Mammary epithelial cell (primary cell): Measurements from ENCODE around the gene ZNF287.

Experiments used
- EZH2 ChIP-seq: IDR thresholded peaks from 2 replicates; pipeline ENCODE4 v1.6.1; 2012; ENCODE audit warnings: low read length, inconsistent platforms, borderline replicate concordance
- TF ChIP-seq, protein P1 (sequence below), 2 donors: IDR thresholded peaks in 1 of 2; conservative IDR thresholded peaks in 1 of 2; 2 replicates each; pipeline ENCODE4 v1.5.1; 2011 to 2012; ENCODE audit warnings: inconsistent platforms in 2 of 2, low read length in 2 of 2, mild to moderate bottlenecking in 2 of 2, control low read depth in 1 of 2, low read depth in 1 of 2; ENCODE audit not compliant: insufficient read depth in 1 of 2; ENCODE audit errors: extremely low read depth in 1 of 2

DNA sequence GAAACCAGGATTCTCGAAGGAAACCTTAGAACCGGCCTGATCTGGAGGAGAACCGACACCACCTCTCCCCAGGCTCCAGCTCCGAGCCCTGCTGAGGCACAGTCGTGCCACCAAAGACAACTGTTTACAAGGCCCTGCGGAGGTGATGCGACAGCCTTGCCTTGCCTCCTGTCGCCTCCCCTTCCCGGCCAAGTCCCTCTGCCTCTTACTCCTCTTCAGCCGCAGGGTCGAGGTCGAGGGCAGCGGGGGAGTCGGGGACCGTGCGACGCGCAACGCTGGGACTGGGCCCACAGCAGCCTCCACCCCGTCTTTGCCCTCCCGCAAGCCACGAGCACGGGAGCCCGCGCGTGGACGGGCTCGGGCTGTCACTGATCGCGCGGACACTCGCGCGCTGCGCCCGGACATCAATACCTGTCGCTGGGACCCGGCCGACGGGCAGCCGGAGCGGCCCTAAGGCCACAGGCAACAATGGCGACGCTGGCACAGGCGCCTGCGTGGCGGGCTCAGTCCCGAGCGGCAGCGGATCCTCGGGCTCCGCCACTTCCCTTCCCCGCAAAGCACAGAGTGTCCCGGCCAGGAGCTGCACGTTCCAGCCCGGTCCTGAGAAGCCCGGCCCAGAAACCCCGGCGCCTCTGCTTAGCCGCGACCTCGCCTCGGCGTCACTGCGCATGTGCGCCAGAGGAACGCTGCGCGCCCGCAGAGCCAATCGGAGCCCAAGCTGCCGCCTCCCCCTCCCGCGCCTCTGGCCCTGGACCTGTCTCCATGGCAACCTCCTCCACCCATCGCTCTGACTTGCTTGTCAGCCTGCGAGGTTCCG, at the start of gene ZNF287:
- TF ChIP-seq, protein P1, sequence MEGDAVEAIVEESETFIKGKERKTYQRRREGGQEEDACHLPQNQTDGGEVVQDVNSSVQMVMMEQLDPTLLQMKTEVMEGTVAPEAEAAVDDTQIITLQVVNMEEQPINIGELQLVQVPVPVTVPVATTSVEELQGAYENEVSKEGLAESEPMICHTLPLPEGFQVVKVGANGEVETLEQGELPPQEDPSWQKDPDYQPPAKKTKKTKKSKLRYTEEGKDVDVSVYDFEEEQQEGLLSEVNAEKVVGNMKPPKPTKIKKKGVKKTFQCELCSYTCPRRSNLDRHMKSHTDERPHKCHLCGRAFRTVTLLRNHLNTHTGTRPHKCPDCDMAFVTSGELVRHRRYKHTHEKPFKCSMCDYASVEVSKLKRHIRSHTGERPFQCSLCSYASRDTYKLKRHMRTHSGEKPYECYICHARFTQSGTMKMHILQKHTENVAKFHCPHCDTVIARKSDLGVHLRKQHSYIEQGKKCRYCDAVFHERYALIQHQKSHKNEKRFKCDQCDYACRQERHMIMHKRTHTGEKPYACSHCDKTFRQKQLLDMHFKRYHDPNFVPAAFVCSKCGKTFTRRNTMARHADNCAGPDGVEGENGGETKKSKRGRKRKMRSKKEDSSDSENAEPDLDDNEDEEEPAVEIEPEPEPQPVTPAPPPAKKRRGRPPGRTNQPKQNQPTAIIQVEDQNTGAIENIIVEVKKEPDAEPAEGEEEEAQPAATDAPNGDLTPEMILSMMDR (conservative IDR thresholded peaks at IDR 0.05 in 1 of 2, IDR thresholded peaks at IDR 0.05 in 1 of 2; ENCODE audit: extremely low read depth in 1 of 2, insufficient read depth in 1 of 2, low read depth in 1 of 2, low read length in 2 of 2): no peak
- no peak for TF ChIP-seq EZH2
